SU-DHL-6 (cell line): ENCODE measurements around the gene TBRG4.
"Not testable (repeated sequence)": the region's sequence is repeated elsewhere in the genome, so short reads cannot be mapped to it uniquely, and the experiment has no call there.

Experiments
- CTCF ChIP-seq: fragments of 200-600 bp; sonication (generic); IDR thresholded peaks from one replicate; pipeline ENCODE4 v1.5.1; 2017; ENCODE audit warnings: antibody characterized with exemption, mild to moderate bottlenecking, low read length, moderate library complexity; ENCODE audit not compliant: insufficient read depth, poor library complexity, severe bottlenecking
- EZH2phosphoT487 ChIP-seq: fragments of 200-600 bp; sonication (generic), shearing (Covaris generic); conservative IDR thresholded peaks from 2 replicates; pipeline ENCODE4 v1.6.1; 2018; ENCODE audit warnings: mild to moderate bottlenecking, antibody characterized with exemption, low read length, moderate library complexity, mixed read lengths

GRCh38 chr7:45153861-45154260, 42.4 kb upstream of the TBRG4 start:
- not testable (repeated sequence) for TF ChIP-seq CTCF, EZH2phosphoT487
